Body of pancreas (tissue), 4 donors: ENCODE measurements around the gene BEST2.

ENCODE experiments used
- CTCF ChIP-seq, 7 experiments: fragments of 450-650 bp in 4 of 7; fragments of 200-600 bp in 3 of 7; sonication (generic) in 3 of 7; IDR thresholded peaks; one replicate each; pipeline ENCODE4 v1.5.1; 2016 to 2019; ENCODE audit warnings: antibody characterized with exemption in 7 of 7
- POLR2A ChIP-seq, 3 donors: fragments of 450-650 bp; IDR thresholded peaks; one replicate each; pipeline ENCODE4 v1.6.1; 2016; ENCODE audit warnings: antibody characterized with exemption in 3 of 3, mild to moderate bottlenecking in 2 of 3

GRCh38 chr19:12791345-12792050 lies 39.9 kb downstream of the BEST2 start, which contains the start of gene JUNB:
- peak in 3 of 7 experiments; percentile 9 to 25 (median 18) for TF ChIP-seq CTCF (IDR thresholded peaks at IDR 0.05)
- TF ChIP-seq POLR2A (IDR thresholded peaks at IDR 0.05) = peak; percentile 100
